Hematopoietic multipotent progenitor cell treated with erythropoietin and hydrocortisone succinate and interleukin-3 and kit ligand, for 17 days (in vitro differentiated cells): ENCODE measurements around the gene SETDB2.

Experiments
- DNase-seq: peaks from one replicate; pipeline ENCODE4 v3.0.0-alpha.2; 2015; ENCODE audit warnings: low spot score

The SETDB2 gene, protein sequence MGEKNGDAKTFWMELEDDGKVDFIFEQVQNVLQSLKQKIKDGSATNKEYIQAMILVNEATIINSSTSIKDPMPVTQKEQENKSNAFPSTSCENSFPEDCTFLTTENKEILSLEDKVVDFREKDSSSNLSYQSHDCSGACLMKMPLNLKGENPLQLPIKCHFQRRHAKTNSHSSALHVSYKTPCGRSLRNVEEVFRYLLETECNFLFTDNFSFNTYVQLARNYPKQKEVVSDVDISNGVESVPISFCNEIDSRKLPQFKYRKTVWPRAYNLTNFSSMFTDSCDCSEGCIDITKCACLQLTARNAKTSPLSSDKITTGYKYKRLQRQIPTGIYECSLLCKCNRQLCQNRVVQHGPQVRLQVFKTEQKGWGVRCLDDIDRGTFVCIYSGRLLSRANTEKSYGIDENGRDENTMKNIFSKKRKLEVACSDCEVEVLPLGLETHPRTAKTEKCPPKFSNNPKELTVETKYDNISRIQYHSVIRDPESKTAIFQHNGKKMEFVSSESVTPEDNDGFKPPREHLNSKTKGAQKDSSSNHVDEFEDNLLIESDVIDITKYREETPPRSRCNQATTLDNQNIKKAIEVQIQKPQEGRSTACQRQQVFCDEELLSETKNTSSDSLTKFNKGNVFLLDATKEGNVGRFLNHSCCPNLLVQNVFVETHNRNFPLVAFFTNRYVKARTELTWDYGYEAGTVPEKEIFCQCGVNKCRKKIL

GRCh38 chr13:49443704-49444523, at the start of gene SETDB2, which contains the start of gene CAB39L:
SETDB2 (plus strand) TSS chr13:49444274; CDS start chr13:49451894, 7,620 bp downstream.
CAB39L (minus strand) TSS chr13:49444064; CDS start chr13:49382910, 61,154 bp downstream.
- peak; percentile 98 for DNase-seq

- DNase-seq = no peak
Observed at GRCh38 chr13:49395451-49395865, 48.6 kb upstream of the SETDB2 start.

DNA sequence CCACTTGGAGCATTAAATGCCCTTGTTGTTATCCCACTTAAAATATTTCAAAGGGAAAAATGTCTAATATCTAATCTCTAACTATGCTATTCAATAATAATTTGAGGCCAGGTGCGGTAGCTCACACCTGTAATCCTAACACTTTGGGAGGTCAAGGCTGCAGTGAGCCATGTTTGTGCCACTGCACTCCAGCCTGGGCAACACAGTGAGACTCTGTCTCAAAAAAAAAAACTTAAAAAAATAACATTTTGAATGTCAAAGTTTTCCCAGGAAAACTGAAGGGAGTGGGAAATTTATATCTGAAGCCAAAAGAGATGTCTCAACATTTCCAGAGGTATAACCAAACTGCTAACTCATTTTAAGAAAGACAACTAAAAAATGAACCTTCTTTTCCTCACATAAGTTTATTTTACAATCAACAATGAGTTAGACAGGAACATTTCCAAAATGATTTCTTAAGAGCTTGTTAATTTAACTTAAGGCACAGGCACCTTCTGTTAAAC, 48.1 kb upstream of the SETDB2 start:
- no peak for DNase-seq

GRCh38 chr13:49399801-49400472, 44.1 kb upstream of the SETDB2 start:
- DNase-seq = no peak

GRCh38 chr13:49400755-49401659, 43.1 kb upstream of the SETDB2 start:
- DNase-seq = peak; percentile 35

- no peak for DNase-seq
Observed at GRCh38 chr13:49403996-49404702, 39.9 kb upstream of the SETDB2 start.

DNA sequence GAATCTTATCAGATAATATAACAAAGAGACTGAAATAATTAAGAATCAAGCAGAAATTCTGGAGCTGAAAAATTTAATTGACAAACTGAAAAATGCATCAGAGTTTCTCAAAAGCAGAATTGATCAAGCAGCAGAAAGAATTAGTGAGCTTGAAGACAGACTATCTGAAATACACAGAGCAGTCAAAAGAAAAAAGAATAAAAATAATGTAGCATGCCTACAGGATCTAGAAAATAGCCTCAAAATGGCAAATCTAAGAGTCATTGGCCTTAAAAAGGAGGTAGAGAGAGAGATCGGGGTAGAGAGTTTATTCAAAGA, 39.4 kb upstream of the SETDB2 start:
- DNase-seq = no peak

- DNase-seq = no peak
Observed at GRCh38 chr13:49407068-49407467, 37.0 kb upstream of the SETDB2 start.

DNA sequence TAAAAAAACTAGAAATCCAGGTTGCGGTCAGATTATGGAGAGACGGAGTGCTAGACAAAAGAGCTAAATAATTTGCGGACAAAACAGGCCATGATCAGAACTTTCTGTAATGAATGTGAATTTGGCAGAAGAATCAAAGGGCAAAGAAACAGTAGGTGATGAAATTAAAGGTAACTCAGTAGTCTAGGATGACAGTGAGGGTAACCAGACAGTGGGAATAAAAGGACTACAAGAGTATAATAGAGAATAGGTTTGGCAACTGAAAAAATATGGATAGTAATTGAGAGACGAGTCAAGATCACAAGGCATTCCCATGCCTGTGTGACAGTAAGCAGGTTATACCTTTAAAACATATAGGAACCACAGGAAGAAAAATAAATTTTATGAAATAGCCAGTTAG, 36.1 kb upstream of the SETDB2 start:
- no peak for DNase-seq

- no peak for DNase-seq
Observed at GRCh38 chr13:49409008-49409407, 35.1 kb upstream of the SETDB2 start.

GRCh38 chr13:49410006-49410405, 34.1 kb upstream of the SETDB2 start:
- DNase-seq = no peak

DNA sequence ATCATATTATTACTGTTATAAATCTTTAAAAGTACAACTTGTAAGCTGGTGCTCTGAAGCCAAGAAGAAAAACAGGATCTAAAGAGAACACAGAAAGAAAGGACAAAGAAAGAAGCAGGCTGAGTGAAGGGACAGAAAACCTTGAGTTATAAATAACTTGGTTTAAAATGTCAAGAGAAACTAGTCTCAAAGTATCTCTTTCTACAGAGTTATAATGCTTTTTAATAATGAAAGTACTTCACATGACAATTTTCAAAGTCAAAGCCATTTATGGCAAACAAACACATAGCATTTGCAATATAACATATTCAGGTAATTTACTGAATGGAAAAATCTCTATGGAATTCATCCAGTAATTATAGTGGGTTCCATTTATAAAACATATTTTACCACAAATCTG, 33.6 kb upstream of the SETDB2 start:
- no peak for DNase-seq

DNA sequence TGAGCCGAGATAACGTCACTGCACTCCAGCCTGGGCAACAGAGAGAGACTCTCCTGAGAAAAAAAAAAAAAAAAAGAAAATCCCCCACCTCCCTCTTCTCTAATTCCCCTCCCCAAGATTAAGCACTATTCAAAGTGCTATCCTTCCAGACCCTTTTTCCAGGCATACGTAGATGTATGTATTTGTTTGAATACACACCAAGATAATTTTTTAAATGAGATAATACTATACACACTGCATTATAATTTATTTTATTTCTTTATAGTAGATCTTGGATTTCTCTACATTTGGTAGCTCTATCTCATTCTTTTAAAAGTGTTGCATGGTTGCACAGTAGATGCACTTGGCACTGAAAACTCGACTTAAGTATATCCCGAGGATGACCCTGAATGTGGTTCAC, 32.7 kb upstream of the SETDB2 start:
- no peak for DNase-seq

DNA sequence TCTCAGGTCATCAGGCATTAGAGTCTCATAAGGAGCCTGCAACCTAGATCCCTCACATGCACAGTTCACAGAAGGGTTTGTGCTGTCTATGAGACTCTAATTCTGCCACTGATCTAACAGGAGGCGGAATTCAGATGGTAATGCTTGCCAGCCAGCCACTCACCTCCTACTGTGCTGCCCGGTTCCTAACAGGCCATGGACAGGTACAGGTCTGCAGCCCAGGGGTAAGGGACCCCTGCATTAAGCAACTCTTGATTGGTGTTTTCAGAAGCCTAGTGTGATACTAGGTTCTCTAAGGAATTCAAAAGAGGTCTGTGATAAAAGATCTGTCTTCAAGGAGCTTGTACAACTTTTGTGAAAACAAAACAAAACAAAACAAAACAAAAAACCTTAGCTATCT, 31.3 kb upstream of the SETDB2 start:
- no peak for DNase-seq

DNA sequence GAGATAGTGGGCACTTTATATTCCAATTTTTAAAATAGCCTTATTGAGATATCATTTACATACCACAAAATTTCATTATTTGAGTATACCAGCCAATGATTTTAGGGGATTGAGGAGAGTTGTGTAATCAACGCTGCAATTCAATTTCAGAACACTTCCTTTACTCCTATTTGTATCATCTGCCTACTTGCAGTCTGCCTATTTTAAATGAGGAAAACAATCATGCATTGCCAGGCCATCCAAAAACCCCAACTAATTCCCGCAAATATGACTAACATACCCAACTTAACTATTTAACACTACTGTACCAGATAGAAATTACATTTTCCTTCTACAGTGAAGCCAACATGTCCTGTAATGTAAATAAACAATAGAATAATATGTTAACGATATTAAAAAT, 26.9 kb upstream of the SETDB2 start:
- no peak for DNase-seq

GRCh38 chr13:49418206-49418605, 25.9 kb upstream of the SETDB2 start:
- DNase-seq = no peak

DNA sequence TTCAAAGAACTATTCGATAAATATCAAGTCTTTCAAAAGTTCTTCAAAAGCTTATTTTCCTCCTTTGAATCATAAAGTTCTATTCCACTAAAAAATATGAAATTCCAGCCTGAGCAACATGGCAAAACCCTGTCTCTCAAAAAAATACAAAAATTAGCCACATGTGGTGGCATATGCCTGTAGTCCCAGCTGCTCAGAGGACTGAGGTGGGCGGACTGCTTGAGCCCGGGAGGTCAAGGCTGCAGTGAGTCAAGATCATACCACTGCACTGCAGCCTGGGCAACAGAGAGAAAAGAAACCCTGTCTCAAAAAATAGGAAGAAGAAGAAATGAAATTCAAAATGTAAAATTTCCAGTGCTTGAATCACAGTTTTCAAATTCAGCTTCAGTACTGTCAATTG, 24.8 kb upstream of the SETDB2 start:
- no peak for DNase-seq

- DNase-seq = peak; percentile 43
Observed at GRCh38 chr13:49421391-49421790, 22.7 kb upstream of the SETDB2 start.

- DNase-seq = no peak
Observed at GRCh38 chr13:49424011-49424560, 20.0 kb upstream of the SETDB2 start.
